Measurements from ENCODE around the gene KMT2C. TPM values are rescaled to one million over a fixed set of nuclear protein-coding genes. Genes with fewer than 3 reads are reported as not detected.
"Not testable (repeated sequence)": the region's sequence is repeated elsewhere in the genome, so short reads cannot be mapped to it uniquely, and the experiment has no call there.

KMT2C gene
- total RNA-seq, 1 donor from 2014 or later, result 54.7 TPM

DNA sequence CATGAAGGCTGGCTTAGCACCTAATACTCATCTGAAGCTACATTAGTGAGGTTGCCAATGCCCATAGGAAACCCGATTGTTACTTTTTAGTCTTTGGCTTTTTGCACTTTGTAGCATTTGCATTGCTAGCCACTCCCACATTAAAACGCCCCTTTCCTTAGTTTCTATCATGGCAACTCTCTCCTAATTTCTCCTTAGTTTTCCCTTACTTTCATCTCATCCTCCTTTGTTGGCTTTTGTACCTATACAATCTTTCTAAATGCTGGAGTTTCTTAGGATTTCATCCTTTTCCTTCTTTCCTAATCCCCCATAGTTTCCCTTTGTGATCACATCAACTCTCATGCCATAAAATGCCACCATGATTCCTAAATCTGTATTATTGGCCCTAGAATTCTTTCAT lies 168.9 kb downstream of the KMT2C start:
- DNase-seq (ENCODE audit: low spot score); intact Hi-C loops (cut with DNase I): not testable (repeated sequence)

DNA sequence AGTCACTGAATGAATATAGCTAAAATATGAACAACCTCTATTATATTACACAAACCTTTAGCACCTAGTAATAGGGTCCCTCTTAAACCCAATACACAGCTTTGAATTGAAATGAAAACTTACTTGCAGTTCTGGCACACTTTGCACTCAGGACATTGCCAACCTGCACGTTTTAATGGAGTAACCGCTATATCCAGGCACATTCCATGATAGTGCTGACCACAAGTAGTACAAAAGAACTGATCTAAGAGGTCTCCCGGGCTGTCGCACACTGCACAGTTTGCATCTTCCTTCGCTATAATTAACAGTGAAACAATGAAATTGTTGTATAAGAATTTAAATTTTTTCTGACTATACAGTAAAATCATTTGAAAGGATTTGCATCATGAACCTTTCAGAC lies 170.9 kb downstream of the KMT2C start:
- intact Hi-C loops (cut with DNase I); DNase-seq (ENCODE audit: low spot score): not testable (repeated sequence)

DNA sequence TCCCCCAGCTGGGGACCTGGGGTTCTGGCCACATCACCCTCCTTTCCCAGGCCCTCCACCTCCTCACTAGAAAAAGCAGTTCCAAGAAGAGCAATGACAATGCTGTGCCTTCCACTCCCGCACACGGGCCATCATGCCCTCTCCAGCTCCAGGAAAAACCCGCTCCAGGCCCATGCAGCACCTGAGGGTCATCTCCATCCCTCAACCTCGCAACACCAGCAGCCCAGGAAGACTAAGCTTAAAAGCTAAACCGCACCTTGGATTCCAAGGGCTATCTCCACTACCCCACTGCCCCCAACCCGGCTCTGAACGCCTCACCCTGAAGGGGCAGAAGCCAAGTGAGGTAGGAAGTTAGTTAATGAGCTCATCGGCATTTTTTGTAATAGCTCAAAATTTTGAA lies 173.7 kb downstream of the KMT2C start:
- DNase-seq (ENCODE audit: low spot score); intact Hi-C loops (cut with DNase I): not testable (repeated sequence)

DNA sequence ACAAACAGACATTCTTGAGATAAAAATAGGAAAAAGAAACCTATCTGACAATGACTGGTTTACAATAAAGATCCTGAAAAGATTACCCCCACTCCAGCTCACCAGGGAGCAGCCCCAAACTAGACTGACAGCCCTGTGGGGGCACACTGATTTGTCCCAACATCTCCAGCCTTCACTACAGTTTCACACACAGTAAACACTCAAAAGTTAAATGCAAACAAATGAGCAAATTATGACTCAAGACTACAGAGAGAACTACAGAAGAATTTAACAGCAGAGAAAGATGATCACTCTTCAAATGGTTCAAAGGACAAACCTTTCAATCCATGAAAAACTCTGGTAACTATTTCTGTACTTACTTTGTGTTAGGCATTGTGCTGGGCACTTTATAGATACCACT lies 176.2 kb downstream of the KMT2C start:
- DNase-seq (ENCODE audit: low spot score); intact Hi-C loops (cut with DNase I): not testable (repeated sequence)

DNA sequence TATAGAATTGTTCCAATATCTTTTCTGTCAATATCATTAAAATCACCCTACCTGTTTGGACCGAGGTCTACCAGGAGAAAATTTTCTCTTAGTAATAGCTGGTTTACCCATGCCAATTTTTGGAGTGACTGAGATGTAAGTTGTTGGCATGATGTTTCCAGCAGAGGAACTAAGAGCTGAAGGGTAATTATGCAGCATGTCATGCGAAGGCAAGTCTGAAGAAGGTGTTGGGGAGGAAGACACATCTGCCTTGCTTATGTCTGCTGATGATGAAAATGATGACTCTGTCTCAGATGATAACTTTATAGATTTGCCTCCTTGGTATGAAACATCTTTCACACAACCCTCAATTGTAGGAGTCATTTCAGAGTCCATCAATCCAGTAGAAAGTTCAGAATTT lies 188.0 kb downstream of the KMT2C start:
- intact Hi-C loops (cut with DNase I); DNase-seq (ENCODE audit: low spot score): not testable (repeated sequence)

DNA sequence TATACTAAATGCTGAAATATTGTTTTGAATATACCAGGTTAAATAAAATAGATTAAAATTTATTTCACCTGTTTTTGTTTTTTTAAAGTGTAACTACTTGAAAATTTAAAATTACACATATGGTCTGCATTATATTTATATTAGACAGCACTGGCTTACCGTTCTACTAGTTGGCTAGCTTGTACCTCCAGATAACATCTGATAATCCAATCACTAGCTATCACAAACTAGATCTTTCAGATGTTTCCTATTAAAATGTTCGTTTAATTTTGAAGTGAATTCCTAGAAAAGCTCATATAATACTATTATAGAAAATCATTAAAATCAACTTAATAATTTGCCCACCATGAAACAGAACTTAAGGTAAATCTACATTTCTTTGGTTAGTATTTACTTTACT lies 190.4 kb downstream of the KMT2C start:
- DNase-seq (ENCODE audit: low spot score); intact Hi-C loops (cut with DNase I): not testable (repeated sequence)

DNA sequence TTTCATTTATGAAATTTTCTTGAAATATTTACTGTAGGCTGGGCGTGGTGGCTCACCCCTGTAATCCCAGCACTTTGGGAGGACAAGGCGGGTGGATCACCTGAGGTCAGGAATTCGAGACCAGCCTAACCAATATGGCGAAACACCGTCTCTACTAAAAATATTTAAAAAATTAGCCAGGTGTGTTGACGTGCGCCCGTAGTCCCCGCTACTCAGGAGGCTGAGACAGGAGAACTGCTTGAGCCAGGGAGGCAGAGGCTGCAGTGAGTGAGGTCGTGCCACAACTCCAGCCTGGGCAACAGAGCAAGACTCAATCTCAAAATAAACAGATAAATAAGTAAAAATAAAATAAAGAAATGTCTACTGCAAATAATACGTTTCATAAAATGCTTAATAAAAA lies 192.3 kb downstream of the KMT2C start:
- DNase-seq (ENCODE audit: low spot score); intact Hi-C loops (cut with DNase I): not testable (repeated sequence)

DNA sequence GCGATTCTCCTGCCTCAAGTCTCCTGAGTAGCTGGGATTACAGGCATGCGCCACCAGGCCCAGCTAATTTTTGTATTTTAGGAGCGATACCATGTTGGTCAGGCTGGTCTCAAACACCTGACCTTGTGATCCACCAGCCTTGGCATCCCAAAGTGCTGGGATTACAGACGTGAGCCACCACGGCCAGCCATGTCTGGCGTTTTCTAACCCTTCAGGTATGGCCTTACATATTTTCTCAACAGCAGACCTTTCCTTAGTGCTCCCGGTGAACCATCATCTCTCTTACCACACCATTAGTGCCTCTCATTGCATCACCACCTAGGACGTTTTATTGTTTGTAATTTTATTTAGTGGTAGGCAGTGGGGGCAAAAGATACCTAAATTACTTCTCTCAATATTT lies 194.5 kb downstream of the KMT2C start:
- intact Hi-C loops (cut with DNase I); DNase-seq (ENCODE audit: low spot score): not testable (repeated sequence)

DNA sequence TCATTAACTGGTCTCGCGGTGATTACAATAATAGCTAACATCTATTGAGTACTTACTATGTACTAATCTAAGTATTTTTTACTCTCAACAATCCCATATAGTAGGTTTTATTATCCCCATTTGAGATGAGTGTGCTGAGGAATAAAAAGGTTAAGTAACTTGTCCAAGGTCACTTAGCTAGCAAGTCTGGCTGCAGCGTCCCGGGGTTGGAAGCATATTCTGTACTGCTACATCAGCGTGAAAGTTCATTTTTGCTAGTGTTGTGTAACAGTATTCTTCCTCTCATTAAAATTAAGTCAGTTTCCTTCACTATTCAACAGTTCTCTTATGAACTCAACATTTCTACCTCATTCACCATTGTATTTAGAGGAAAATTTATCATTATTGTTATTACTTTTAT lies 199.5 kb downstream of the KMT2C start:
- intact Hi-C loops (cut with DNase I); DNase-seq (ENCODE audit: low spot score): not testable (repeated sequence)

DNA sequence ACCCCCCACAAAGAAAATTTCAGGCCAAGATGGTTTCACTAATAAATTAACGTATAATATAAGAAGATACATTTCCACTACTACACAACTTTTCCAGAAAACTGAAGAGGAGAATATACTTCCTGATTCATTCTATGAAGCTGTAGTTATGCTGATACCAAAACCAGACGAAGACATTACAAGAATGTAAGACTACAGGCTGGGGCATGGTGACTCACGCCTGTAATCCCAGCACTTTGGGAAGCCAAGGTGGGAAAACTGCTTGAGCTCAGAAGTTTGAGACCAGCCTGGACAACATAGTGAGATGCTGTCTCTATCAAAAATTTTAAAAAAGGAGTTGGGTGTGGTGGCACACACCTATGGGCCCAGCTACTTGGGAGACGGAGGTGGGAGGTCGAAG lies 201.4 kb downstream of the KMT2C start:
- intact Hi-C loops (cut with DNase I), result not testable (repeated sequence)

DNA sequence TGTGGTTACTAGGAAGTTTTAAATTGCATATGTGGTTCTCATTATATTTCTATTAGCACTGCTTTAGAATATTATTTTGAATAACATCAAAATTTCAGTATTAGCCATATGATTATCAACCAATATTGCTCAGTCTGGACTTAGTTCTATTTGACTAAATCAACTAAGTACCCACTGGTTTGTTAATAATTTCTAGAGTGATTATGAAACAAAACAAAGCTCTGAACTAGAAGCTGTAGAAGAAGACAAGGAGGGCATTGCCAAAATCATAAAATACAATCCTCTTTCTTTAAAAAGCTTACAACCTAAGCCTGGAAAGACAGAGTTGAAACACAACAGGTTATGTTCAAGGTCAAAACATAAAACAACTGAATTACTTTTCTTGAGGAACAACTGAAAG lies 204.7 kb downstream of the KMT2C start:
- intact Hi-C loops (cut with DNase I), result no loop called here
- no peak for DNase-seq (ENCODE audit: low spot score)

More for the DNA sequence above, 201.4 kb downstream of the KMT2C start:
- not testable (repeated sequence) for DNase-seq (ENCODE audit: low spot score)

DNA sequence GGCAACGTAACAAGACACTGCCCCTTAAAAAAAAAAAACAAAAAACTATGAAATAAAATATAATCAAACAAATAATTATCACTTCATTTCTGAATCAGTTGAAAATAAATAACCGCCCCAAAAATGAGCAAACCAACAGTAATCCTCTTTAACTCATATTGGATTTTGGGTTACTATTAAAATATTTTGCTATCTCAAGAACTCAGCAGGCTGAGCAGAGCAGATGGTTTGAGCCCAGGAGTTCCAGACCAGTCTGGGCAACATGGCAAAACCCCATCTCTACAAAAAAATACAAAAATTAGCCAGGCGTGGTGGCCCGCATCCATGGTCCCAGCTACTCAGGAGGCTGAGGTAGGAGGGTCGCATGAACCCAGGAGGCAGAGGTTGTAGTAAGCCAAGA lies 216.2 kb downstream of the KMT2C start:
- DNase-seq (ENCODE audit: low spot score); intact Hi-C loops (cut with DNase I): not testable (repeated sequence)

DNA sequence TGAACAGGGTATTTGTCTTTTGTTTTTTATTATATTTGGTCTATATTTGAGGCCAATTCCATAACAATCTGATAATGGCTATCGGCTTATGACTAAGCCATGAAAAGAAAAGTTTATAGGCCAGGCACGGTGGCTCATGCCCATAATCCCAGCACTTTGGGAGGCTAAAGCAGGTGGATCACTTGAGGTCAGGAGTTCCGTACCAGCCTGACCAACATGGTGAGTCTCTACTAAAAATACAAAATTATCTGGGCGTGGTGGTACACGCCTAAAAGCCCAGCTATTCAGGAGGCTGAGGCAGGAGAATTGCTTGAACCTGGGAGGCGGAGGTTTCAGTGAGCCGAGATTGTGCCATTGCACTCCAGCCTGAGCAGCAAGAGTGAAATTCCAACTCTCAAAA lies 227.0 kb downstream of the KMT2C start:
- DNase-seq (ENCODE audit: low spot score); intact Hi-C loops (cut with DNase I): not testable (repeated sequence)

DNA sequence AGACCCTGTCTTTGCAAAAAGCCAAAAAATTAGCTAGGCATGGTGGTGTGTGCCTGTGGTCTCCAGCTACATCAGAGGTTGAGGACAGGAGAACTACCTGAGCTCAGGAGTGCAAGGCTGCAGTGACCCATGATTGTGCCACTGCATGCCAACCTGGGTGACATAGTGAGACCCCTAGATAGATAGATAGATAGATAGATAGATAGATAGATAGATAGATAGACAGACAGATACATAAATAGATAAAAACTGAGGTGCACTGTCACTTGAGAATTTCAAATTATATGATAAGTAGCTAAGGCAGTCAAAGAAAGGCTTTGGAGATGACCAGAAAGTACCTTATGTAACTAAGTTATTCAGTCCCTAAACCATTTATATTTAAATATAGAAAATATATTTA lies 231.4 kb downstream of the KMT2C start:
- DNase-seq (ENCODE audit: low spot score); intact Hi-C loops (cut with DNase I): not testable (repeated sequence)

DNA sequence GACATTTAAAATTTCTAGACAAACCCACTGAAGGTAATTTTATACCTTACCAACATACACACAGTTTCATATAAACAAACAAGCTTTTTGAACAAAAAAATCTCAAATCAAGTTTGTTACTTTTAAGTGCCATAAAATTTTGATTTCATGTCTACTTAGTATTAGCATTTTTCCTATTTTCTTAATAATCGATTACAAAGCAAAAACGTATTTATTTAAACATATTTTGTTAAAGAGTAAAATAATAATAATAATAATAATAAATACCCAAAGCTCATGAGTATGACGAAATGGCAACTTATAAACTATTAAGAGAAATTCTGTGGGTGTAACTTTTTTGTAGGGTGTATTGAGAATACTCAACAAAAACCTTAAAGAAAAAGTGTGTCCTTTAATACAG lies 232.7 kb downstream of the KMT2C start:
- no peak for DNase-seq (ENCODE audit: low spot score)
- intact Hi-C loops (cut with DNase I), result no loop called here

DNA sequence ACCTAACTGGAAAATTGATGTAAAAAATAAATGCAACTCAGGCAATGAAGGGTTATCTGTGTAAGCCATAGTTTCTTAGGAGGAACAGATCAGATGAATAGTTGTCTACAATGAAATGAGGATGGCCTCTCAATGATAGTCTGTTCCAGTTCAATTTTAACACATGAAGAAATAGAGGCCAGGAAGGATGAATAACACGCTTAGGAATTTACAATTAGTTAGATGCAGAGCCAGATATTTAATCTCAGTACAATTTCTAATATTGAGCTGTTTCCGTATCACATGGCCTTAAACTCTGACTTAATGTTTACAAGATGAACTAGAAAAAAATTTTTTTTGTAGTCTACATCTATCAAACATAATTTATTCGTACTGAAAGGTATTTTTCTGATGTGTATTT lies 233.7 kb downstream of the KMT2C start:
- intact Hi-C loops (cut with DNase I), result no loop called here
- DNase-seq (ENCODE audit: low spot score), result no peak

DNA sequence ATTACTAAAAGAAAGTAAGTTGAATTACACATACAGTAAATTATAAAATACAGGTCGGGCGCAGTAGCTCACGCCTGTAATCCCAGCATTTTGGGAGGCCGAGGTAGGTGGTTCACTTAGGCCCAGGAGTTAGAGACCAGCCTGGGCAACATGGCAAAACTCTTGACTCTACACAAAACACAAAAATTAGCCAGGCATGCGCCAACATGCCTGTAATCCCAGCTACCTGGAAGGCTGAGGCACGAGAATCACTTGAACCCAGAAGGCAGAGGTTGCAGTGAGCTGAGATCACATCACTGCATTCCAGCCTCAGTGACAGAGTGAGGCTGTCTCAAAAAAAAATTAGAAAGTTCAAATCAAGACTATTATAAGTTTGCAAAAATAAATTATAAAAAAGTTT lies 235.4 kb downstream of the KMT2C start:
- intact Hi-C loops (cut with DNase I), result no loop called here
- DNase-seq (ENCODE audit: low spot score), result no peak

DNA sequence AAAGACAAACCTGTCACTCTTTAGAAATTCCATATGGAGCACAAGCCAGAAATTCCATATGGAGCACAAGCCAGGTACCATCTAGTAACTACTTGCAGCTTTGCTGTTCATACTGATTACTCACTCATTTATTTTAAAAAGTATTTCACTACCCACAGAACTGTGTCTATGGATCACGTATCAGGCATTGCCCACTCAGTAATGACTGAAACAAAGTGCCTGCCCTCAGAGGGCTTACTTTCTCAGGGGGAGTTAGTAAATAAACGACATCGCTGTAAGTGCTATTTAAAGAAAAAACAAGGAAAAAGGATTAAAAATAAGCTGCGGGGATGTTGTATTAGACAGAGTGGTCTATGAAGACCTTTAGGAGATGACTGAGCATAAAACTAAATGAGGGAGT lies 239.4 kb downstream of the KMT2C start:
- DNase-seq (ENCODE audit: low spot score), result no peak
- intact Hi-C loops (cut with DNase I), result no loop called here

DNA sequence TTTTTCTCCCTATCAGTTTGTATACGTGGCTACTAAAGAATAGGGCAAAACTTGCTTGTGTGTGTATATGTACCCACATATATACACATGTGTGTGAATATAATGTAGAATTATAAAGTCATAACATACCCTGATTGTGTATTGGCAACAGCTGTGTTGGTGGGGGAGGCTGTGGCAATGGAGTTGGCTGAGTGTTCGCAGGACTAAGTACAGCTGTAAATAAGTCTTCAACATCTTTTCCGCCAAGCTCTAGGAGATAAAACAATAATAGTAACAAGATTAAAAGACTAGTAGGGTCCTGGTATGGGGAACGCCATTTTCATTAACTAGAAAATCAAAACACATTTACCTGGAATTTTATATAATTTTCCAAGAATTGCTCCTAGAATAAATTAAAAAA lies 241.9 kb downstream of the KMT2C start:
- intact Hi-C loops (cut with DNase I), result no loop called here
- no peak for DNase-seq (ENCODE audit: low spot score)

DNA sequence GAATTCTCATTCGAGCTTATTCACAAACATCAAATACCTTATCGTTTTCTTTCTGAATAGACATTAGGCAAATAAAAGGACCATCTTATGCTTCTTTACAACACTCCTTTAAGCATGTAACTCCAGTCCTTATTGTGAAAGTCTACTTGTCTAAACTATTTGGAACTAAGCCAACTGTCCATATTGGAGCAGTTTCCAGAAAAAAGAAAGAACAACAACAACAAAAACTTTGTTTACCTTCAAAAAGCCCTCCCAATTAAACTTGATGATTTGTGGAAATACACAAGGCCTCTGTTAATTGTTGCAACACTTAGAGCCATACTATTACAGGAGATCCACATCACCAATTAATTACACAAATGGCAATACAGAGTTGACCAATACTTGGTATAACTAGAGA lies 246.7 kb downstream of the KMT2C start:
- no peak for DNase-seq (ENCODE audit: low spot score)
- intact Hi-C loops (cut with DNase I), result loop anchor here (10.0 kb wide), 1 partner anchor 276 kb away; no protein-coding TSS in a partner anchor

DNA sequence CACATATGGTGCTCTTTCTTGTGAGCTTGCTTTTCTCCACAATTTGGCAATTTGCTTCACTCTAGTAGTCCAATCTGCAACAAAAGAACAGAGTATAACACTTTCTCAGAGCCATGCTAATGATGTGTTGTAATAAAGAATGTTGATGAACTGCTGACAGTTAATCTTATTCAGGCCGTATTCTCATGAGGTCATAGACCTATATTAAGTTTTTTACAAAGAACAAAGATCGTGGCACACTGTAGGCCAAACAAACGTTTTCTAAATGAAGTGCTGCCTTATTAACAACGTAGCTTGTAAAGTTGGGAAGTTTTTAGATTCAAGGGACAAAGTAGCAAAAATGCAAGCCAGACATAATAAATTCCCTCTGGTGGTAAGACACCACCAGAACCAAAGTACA lies 250.2 kb downstream of the KMT2C start:
- intact Hi-C loops (cut with DNase I), result loop anchor here (10.0 kb wide), 1 partner anchor 279 kb away; no protein-coding TSS in a partner anchor
- DNase-seq (ENCODE audit: low spot score), result no peak

DNA sequence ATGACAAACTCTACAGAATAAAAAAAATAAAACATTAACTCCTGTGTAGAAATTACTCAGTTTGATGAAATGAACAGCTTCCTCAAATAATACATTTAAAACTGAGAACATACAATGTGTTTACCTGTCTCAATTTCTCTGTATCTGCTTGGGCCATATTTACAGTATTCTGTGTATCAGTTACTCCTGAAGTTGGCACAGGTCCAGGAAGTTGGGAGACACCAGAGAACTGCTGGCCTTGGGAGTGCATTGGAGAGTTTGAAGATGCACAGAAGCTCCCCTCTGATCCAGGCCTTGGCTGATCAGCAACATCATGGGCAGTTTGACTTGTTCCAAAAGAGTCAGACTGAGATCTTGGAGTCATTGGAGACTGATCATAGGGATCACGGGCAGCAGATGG lies 255.2 kb downstream of the KMT2C start:
- DNase-seq (ENCODE audit: low spot score), result no peak
- intact Hi-C loops (cut with DNase I), result loop anchor here (10.0 kb wide), 1 partner anchor 284 kb away; no protein-coding TSS in a partner anchor
